Hematopoietic multipotent progenitor cell treated with erythropoietin and hydrocortisone succinate and interleukin-3 and kit ligand, for 8 days (in vitro differentiated cells): ENCODE measurements around the gene SPATA4.

ENCODE experiments used
- DNase-seq: peaks from one replicate; pipeline ENCODE4 v3.0.0-alpha.2; 2015

The SPATA4 gene

DNA sequence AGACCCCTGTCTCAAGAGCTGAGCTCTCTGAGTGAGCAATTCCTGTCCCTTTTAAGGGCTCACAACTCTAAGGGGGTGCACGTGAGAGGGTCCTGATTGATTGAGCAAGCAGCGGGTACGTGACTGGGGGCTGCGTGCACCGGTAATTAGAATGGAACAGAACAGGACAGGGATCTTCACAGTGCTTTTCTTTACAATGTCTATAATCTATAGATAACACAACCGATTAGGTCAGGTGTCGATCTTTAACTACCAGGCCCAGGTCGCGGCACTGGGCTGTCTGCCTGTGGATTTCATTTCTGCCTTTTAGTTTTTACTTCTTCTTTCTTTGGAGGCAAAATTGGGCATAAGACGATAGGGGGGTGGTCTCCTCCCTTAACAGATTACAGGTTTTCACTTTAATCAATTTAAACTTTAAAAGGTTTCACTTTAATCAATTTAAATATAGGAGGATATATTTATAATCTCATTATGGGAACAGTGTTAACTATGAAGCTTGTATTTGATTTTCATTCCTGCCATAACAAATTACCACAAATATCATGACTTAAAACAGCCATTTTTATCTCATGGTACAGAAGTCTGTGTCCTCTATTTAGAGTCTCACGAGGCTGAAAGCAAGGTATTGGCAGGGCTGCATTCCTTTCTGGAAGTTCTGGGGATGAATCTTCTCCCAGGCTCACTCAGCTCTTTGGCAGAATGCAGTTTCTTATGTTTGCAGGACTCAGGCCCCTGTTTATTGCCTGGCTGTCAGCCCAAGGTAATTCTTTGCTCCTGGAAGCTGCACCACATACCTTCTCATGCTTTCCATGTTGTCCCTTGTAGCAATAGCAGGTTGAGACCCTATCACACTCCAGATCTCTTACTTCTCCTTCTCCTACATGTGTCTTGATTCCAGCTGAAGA is 5.2 kb downstream of the SPATA4 start:
- DNase-seq: no peak

DNA sequence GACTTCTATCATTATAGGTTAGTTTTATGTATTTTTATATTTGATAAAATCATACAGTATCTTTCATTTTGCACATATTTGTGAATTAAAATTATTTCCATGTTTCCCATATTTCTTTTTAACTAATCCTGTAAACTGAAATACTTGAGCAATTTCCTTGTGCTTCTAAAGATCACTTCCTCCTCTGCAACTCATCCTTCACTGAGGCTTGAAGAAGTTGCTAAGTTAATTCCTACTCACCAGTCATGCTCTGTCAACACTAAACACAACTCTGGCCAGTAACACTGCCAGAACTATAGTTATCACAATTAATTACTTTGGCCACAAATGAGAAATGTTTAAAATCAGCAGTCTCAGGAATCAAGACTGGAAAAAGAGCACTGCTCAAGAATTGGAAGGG is 6.7 kb downstream of the SPATA4 start:
- no peak for DNase-seq

DNA sequence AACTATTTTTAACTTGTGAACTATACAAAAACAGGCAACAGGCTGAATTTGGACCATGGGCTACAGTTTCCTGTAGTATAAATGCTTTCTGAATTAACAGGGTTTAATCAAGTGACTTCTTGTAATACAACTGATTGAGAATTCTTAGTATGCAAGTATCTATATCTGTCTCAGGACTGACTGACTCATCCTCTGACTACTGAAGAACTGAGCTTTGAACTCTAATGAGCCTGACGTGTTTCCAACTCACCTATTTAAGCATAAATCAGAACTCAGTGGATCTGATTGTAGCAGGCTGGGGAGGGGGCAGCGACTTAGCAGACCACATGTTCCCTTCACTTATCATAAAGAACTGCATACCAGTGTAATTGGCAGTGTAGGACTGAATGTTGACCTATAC is 7.8 kb downstream of the SPATA4 start:
- DNase-seq: no peak

DNA sequence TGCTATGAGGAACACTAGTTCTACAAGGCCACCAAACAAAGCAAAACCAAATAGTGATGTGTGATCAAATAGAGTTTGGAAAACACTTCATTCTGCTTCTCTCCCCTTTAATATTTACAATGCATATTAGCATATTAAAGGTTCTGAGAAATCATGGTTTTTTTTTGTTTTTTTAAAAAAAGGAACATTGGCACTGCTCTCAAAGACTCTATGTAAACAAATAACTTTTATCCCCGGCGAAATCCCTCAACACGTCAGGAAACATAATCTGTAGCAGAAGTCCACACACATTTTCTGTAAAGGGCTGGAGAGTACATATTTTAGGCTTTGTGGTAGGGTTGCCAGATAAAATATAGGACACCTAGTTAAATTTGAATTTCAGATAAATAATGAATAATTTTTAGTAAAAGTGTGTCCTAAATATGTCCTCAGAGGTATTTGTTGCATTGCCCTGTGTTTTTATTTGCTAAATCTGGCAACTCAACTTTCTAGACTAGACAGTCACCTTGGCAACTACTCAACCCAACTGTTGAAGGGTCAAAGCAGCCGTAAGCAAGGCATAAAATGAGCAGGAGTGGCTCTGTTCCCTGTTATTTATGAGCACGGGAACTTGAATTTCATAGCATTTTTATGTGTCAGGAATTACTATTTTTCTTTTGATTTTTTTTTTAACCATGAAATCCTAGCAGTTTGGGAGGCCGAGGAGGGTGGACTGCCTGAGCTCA is 8.6 kb downstream of the SPATA4 start:
- no peak for DNase-seq

DNA sequence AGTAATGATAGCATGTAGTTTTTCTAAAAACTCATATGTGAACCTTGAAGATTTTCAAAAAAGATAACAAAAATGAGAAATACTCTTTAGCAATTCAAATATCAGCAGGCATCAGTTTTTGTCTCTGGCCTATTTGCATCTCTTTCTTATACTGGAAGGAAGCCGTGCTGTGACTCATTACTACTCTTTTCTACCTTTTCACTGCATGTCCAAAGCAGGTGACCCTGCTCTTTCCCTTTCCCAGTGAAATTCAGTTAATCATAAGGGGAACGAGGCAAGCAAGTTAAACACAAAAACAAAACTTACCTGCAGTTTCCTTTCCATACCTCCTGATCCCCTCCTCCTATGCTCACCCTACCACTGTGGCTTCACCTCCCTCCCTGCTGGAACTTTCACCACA is 9.3 kb downstream of the SPATA4 start:
- DNase-seq: no peak

DNA sequence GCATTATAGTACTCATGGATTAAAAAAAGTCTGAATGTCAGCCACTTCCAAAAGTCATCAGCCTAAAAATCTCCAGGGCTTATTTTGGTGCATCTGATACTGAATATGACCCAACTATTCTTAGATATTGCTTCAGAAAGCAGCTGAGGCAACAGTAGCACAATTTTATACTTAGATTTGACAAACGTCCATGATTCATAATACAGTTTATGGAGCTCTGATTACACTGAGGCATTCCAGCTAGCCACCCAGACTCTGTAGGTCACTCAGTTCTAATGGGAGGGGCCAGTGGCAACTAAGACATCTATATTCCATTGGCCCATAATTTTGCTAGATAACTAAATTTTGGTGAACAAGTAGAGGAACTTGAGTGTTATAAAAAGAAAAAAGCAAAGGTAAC is 10.3 kb downstream of the SPATA4 start:
- DNase-seq: no peak

DNA sequence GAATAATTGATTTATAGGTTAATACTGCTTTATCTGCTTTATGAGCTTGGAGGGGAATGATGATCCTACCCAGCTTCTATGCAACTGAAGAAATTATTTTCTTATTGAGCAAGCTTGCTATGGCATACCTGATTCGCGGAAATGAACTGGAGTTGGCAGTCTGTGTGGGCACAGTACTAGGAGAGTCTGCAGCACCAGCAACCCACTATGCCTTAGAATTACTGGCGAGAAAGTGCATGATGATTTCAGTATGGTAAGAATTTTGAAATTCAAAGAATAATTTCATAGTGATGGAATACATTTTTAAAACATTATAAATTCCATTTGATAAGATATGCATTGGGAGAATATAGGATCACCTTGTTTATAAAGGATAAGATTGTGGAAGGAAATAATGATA is 32.3 kb downstream of the SPATA4 start:
- DNase-seq: no peak

DNA sequence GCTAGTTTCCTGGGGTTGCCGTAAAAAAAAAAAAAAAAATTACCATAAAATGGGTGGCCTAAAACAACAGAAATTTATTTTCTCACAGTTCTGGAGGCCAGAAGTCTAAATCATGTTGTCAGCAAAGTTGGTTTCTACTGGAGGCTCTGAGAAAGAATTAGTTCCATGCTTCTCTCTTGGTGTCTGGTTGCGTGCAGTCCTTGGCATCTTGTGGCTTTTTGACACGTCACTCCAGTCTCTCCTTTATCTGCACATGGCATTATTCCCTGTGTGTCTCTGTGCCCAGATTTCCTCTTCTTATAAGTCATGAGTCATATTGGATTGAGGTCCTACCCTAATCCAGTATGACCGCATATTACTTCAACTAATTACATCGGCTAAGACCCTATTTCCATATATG is 38.7 kb downstream of the SPATA4 start:
- DNase-seq: no peak

DNA sequence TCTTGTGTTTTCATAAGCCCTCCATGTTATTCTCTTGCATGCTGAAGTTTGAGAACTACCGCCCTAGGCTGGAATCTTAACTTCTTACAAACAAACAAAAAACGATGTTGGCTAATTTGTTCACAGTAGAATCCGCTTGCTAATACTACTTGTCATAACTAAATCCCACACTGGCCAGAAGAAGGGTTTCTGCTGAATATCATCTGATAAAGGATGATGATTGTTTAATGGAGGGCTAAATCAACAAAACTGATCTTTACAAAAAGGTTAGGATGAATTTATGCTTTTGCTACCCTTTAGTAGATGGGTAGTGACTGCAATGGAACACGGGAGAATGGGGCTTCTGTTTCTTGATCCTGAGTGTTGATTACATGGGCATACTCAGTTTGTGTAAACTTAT is 42.3 kb downstream of the SPATA4 start:
- DNase-seq: no peak

DNA sequence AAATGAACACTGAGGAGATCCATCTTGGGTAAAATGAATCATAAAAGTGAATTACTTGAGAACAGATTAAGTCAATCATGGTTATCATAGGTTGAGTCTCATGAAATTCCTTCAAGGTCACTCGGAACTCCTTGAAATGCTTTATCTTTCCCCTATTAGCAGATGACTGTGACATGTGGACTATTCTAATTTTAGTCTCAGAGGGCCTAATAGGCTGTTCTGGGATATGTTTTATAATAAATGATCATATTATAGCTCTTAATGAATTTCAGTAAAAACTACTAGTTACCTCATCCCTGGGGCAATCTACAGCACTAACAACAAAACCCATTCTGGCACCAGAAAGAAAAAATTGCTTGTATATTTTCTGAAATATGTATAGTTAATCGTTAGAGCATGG is 44.7 kb downstream of the SPATA4 start:
- no peak for DNase-seq

DNA sequence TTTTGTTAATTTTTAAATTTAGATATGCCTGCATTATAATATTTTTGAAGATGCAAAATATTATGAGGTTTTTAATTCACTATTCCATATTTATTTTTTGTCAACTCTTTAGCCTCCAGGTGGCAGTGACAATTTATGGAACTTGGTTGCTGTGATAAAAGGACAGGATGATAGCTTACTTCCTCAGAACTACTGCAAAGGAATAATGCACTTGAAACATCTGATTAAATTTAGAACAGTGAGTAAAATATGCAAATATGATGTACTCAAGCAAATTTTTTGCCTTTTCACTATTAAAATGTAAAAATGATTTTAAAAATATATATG is 45.1 kb downstream of the SPATA4 start:
- peak; percentile 42 for DNase-seq

DNA sequence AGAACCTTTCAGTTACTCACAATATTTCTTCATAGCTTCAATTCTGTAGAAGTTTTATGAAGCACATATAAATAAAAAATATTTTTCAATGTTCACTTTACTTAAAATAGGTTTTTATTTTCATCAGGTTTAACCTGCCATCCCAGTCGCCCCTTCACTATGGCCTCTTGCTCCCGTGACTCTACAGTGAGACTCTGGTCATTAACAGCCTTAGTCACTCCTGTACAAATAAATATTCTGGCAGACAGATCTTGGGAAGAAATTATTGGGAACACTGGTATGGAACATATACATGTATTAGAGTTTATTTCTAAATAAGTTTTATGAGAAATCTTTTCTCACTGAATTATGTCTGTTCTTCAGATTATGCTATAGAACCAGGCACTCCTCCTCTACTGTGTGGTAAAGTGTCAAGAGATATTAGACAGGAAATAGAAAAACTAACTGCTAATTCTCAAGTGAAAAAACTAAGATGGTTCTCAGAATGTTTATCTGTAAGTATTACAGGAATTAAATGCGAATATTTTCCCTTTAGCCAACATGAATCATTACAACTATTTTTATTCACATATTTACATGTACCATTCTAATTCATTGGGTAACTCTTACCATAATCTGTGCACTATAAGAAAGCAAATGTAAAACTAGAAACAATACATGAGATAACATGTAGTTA is 45.6 kb downstream of the SPATA4 start:
- no peak for DNase-seq

DNA sequence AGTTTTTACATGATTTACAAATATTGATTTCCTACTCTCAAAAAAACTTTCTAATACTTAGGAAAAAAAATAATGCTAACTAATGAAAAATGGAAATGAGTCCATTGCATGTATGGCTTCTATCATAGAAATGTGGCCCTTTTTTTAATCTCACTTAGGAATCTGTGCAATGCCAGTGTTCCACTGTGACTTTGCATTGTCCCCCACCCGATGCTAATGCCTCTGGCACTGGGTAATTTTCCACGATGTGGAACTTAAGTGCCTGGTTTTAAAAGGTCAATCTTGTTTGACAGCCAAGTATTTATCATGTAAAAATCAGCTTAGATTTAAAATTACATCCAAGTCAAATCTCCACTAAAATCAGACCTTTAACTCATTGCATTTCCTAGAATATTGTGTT is 53.1 kb downstream of the SPATA4 start:
- DNase-seq: no peak

DNA sequence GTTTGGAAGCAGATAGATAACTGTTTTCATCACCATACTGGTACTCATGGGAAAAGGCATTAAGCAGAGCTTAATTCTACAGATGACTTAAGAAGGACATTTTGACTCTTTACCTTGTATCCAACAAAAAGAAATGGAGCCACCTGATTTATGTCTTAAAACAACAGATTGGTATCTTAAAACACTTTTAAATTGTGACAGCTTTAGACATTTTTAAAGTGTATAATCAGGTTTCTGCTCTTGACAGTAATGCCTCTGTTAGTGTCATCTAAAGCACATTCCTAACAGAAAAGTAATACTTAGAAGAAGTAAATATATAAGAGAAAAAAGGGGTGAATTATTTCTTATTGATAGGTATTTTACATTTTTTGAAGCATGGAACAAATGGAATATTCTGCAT is 55.9 kb downstream of the SPATA4 start:
- no peak for DNase-seq

DNA sequence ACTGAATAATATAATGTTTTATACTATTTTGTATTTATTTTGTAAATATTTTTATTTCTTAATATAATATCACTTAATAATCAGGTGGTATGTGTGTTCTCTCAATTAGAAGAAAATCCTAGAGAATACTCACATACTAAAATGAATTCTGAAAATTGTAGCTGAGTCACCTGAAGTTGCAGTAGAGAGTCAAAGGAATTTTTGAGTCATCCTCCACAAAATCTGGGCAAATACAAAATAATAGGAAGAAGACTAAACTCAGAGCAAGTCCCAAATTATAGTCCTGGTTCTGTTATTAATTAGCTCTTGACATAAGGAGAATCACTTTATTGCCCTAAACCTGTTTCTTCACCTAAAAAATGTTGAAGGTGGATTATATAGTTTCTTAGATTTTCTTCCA is 57.8 kb downstream of the SPATA4 start:
- no peak for DNase-seq

DNA sequence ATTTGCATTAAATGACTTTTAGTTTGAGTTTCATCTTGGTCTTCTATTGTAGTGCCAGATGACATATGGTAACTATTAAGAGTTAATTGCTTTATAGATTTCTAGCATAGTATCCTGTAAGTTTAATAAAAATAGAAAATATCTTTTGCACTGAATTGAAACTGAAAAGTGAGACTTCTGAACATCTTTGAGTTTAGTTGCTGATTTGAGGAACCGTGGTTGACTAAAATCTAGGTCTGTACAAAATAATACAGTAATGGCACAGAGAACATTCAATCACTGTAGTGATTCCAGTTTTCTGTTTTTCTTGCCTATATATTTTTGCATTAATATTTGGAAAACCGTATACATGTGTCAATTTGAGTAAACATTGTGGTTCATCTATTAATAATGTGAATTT is 60.7 kb downstream of the SPATA4 start:
- no peak for DNase-seq
